CD4-positive, alpha-beta T cell treated with Interleukin-21 for 1 hour (primary cell): ENCODE results near the gene CD44.
A peak's percentile ranks its signal among the peaks of the same experiment; 100 is the strongest.

Source experiments
- DNase-seq: peaks from one replicate; pipeline ENCODE4 v3.0.0-alpha.2; 2020

Gene CD44

GRCh38 chr11:35270342-35270741, 131.4 kb downstream of the CD44 start:
- no peak for DNase-seq

GRCh38 chr11:35271031-35271430, 132.1 kb downstream of the CD44 start:
- DNase-seq: no peak

GRCh38 chr11:35272391-35272902, 133.5 kb downstream of the CD44 start:
- DNase-seq: peak; percentile 47

GRCh38 chr11:35274909-35275785, 136.2 kb downstream of the CD44 start:
- DNase-seq: no peak

- DNase-seq: no peak
Measured at GRCh38 chr11:35275786-35276170, 136.8 kb downstream of the CD44 start.

GRCh38 chr11:35276396-35277145, 137.6 kb downstream of the CD44 start:
- peak; percentile 10 for DNase-seq

- no peak for DNase-seq
Measured at GRCh38 chr11:35277827-35278226, 138.9 kb downstream of the CD44 start.

- no peak for DNase-seq
Measured at GRCh38 chr11:35280727-35281126, 141.8 kb downstream of the CD44 start.

- no peak for DNase-seq
Measured at GRCh38 chr11:35281169-35281688, 142.3 kb downstream of the CD44 start.
